H1 (cell line): ENCODE measurements around the gene HTD2. TPM values are rescaled to one million over a fixed set of nuclear protein-coding genes. Genes with fewer than 3 reads are reported as not detected.

ENCODE experiments used
- CTCF ChIA-PET: fragments of 300-600 bp; sonication (Branson Sonifier 250); formaldehyde crosslinking; loops from one replicate; lab custom pipeline; 2021; ENCODE audit not compliant: partially characterized antibody; lab: Charles Lee
- POLR2A ChIA-PET: fragments of 300-600 bp; sonication (Branson Sonifier 250); formaldehyde crosslinking; loops from one replicate; lab custom pipeline; 2021; ENCODE audit warnings: inconsistent platforms; ENCODE audit not compliant: partially characterized antibody; lab: Charles Lee
- DNase-seq, 2 experiments: peaks; one replicate each; pipeline versions ENCODE4 v3.0.0 to v3.0.0-alpha.2; 2010 to 2022; ENCODE audit warnings: low spot score in 2 of 2, low read depth in 1 of 2, mixed read lengths in 1 of 2
- FAIRE-seq: peaks from 2 replicates; lab custom pipeline; 2011; peaks lifted over from hg19 to GRCh38; lab: Jason Lieb, UNC
- H2AFZ ChIP-seq: 2 replicates; pipeline ENCODE4 v1.8.1; 2012; ENCODE audit warnings: low read length, inconsistent platforms
- H2AK5ac ChIP-seq: 2 replicates; pipeline ENCODE4 v1.6.1; 2013; ENCODE audit warnings: low read depth, low read length
- H2BK120ac ChIP-seq: replicated peaks from 2 replicates; pipeline ENCODE3; 2013; ENCODE audit warnings: low read depth, low read length, inconsistent platforms
- H2BK12ac ChIP-seq: 2 replicates; pipeline ENCODE4 v1.6.1; 2013; ENCODE audit warnings: low read depth, low read length
- H2BK15ac ChIP-seq: 2 replicates; pipeline ENCODE4 v1.6.1; 2013; ENCODE audit warnings: low read length
- H2BK20ac ChIP-seq: 2 replicates; pipeline ENCODE4 v1.6.1; 2013; ENCODE audit warnings: low read length
- H2BK5ac ChIP-seq: 2 replicates; pipeline ENCODE4 v1.6.1; 2013; ENCODE audit warnings: low read depth, low read length
- H3K14ac ChIP-seq: 2 replicates; pipeline ENCODE4 v1.6.1; 2013; ENCODE audit warnings: inconsistent platforms; ENCODE audit not compliant: insufficient read length
- H3K18ac ChIP-seq: 2 replicates; pipeline ENCODE4 v1.6.1; 2013; ENCODE audit warnings: low read length; ENCODE audit errors: extremely low read depth
- H3K23ac ChIP-seq: 2 replicates; pipeline ENCODE4 v1.6.1; 2013; ENCODE audit warnings: inconsistent platforms; ENCODE audit not compliant: insufficient read length
- H3K23me2 ChIP-seq: 2 replicates; pipeline ENCODE4 v1.6.1; 2013; ENCODE audit warnings: low read depth, low read length
- H3K27ac ChIP-seq: 2 replicates; pipeline ENCODE4 v1.6.1; 2011; ENCODE audit warnings: low read depth, low read length, inconsistent platforms
- H3K27me3 ChIP-seq, 4 experiments: replicated peaks in 1 of 4; 1 replicate in 1 of 4; 2 replicates in 3 of 4; pipeline versions ENCODE4 v1.6.1 to v1.8.1; 2011 to 2013; ENCODE audit warnings: low read length in 3 of 4, mild to moderate bottlenecking in 3 of 4, inconsistent platforms in 2 of 4, mixed read lengths in 2 of 4, moderate library complexity in 1 of 4; ENCODE audit not compliant: control insufficient read depth in 3 of 4, insufficient read depth in 3 of 4; ENCODE audit errors: extremely low read depth in 1 of 4
- H3K36me3 ChIP-seq, 4 experiments: 2 replicates each; pipeline versions ENCODE4 v1.6.1 to v1.8.1; 2011 to 2013; ENCODE audit warnings: mild to moderate bottlenecking in 4 of 4, low read length in 3 of 4, moderate library complexity in 2 of 4, control low read depth in 1 of 4, inconsistent platforms in 1 of 4; ENCODE audit not compliant: insufficient read depth in 4 of 4, control insufficient read depth in 2 of 4
- H3K4ac ChIP-seq: replicated peaks from 2 replicates; pipeline ENCODE3; 2013; ENCODE audit warnings: low read length, low read depth, mixed read lengths, inconsistent platforms; ENCODE audit not compliant: insufficient read length
- H3K4me1 ChIP-seq, 4 experiments: replicated peaks in 1 of 4; 1 replicate in 1 of 4; 2 replicates in 3 of 4; pipeline versions ENCODE4 v1.6.1 to v1.8.1; 2011 to 2013; ENCODE audit warnings: low read length in 3 of 4, inconsistent platforms in 2 of 4, mixed read lengths in 1 of 4; ENCODE audit not compliant: insufficient read depth in 4 of 4, control insufficient read depth in 3 of 4
- H3K4me2 ChIP-seq, 2 experiments: 2 replicates each; pipeline versions ENCODE4 v1.6.1 to v1.8.1; 2011 to 2013; ENCODE audit warnings: low read depth in 2 of 2, low read length in 2 of 2, control low read depth in 1 of 2, inconsistent platforms in 1 of 2, mild to moderate bottlenecking in 1 of 2; ENCODE audit not compliant: insufficient read depth in 1 of 2
- H3K4me3 ChIP-seq, 4 experiments: fragments of 200-600, 300-600 bp in 1 of 4; sonication (generic), shearing (Covaris generic), sonication (Bioruptor Twin) in 1 of 4; 2 replicates each; pipeline versions ENCODE4 v1.5.1 to v1.8.1; 2011 to 2016; ENCODE audit warnings: low read length in 4 of 4, low read depth in 3 of 4, control low read depth in 2 of 4, inconsistent platforms in 2 of 4, mild to moderate bottlenecking in 2 of 4, mixed read lengths in 1 of 4, moderate library complexity in 1 of 4; ENCODE audit not compliant: insufficient read depth in 2 of 4; ENCODE audit errors: extremely low read depth in 1 of 4
- H3K56ac ChIP-seq: replicated peaks from 2 replicates; pipeline ENCODE3; 2013; ENCODE audit warnings: low read depth, mild to moderate bottlenecking, mixed read lengths, low read length, inconsistent platforms; ENCODE audit not compliant: insufficient read length
- H3K79me1 ChIP-seq: 2 replicates; pipeline ENCODE4 v1.6.1; 2013; ENCODE audit warnings: low read depth, low read length, control low read depth
- H3K79me2 ChIP-seq, 2 experiments: 2 replicates each; pipeline versions ENCODE4 v1.6.1 to v1.8.1; 2012 to 2013; ENCODE audit warnings: low read length in 2 of 2, mild to moderate bottlenecking in 2 of 2, inconsistent platforms in 1 of 2; ENCODE audit not compliant: insufficient read depth in 2 of 2, control insufficient read depth in 1 of 2
- H3K9ac ChIP-seq, 4 experiments: replicated peaks in 1 of 4; 1 replicate in 1 of 4; 2 replicates in 3 of 4; pipeline versions ENCODE4 v1.6.1 to v1.8.1; 2011 to 2013; ENCODE audit warnings: low read depth in 3 of 4, low read length in 3 of 4, control low read depth in 2 of 4, mild to moderate bottlenecking in 2 of 4, moderate library complexity in 2 of 4, inconsistent platforms in 1 of 4; ENCODE audit errors: extremely low read depth in 1 of 4
- H3K9me3 ChIP-seq, 2 experiments: 2 replicates each; pipeline versions ENCODE4 v1.6.1 to v1.8.1; 2012 to 2013; ENCODE audit warnings: mild to moderate bottlenecking in 2 of 2, moderate library complexity in 2 of 2, control low read depth in 1 of 2, inconsistent platforms in 1 of 2, low read depth in 1 of 2, low read length in 1 of 2, mixed read lengths in 1 of 2; ENCODE audit not compliant: insufficient read depth in 2 of 2
- H4K20me1 ChIP-seq, 2 experiments: replicated peaks in 1 of 2; 2 replicates each; pipeline versions ENCODE3 to v1.8.1; 2011 to 2013; ENCODE audit warnings: inconsistent platforms in 2 of 2, low read length in 2 of 2, mild to moderate bottlenecking in 1 of 2; ENCODE audit not compliant: insufficient read depth in 2 of 2, control insufficient read depth in 1 of 2
- H4K5ac ChIP-seq: 2 replicates; pipeline ENCODE4 v1.6.1; 2013; ENCODE audit warnings: low read length, low read depth, mixed read lengths, inconsistent platforms; ENCODE audit not compliant: insufficient read length
- H4K8ac ChIP-seq: 2 replicates; pipeline ENCODE4 v1.8.0; 2013; ENCODE audit warnings: mild to moderate bottlenecking, moderate library complexity, low read length, inconsistent platforms; ENCODE audit not compliant: insufficient read depth; ENCODE audit errors: extremely low read depth
- H4K91ac ChIP-seq: replicated peaks from 2 replicates; pipeline ENCODE3; 2013; ENCODE audit warnings: low read length, mixed read lengths, inconsistent platforms; ENCODE audit not compliant: insufficient read length
- BCL11A ChIP-seq, 2 experiments: IDR thresholded peaks; one replicate each; pipeline ENCODE4 v1.6.1; 2011; ENCODE audit warnings: low read depth in 2 of 2, low read length in 2 of 2, mild to moderate bottlenecking in 2 of 2
- JUND ChIP-seq: IDR thresholded peaks from 2 replicates; pipeline ENCODE4 v1.6.1; 2011; ENCODE audit warnings: mild to moderate bottlenecking, improper control_type of control experiment, low read length
- RBBP5 ChIP-seq: IDR thresholded peaks from 2 replicates; pipeline ENCODE4 v1.7.1; 2012; ENCODE audit warnings: low read depth, mild to moderate bottlenecking, inconsistent platforms, low read length, moderate library complexity, borderline replicate concordance
- TAF7 ChIP-seq: optimal IDR thresholded peaks from 2 replicates; pipeline ENCODE3; 2011; ENCODE audit warnings: low read depth, mild to moderate bottlenecking, inconsistent platforms, low read length, moderate library complexity, borderline replicate concordance
- ZNF274 ChIP-seq: IDR thresholded peaks from 2 replicates; pipeline ENCODE4 v1.7.0; 2012; ENCODE audit warnings: low read length, borderline replicate concordance; ENCODE audit errors: extremely low read depth
- WGBS, 2 experiments: shearing (Covaris generic) in 1 of 2; methylation state at CpG; one replicate each; pipeline versions ENCODE4 v1.1.6 to v1.1.7; 2013 to 2015; ENCODE audit warnings: low lambda C conversion rate in 2 of 2, mixed read lengths in 2 of 2, inconsistent platforms in 1 of 2, low coverage in 1 of 2, missing lambda C conversion rate in 1 of 2; ENCODE audit not compliant: insufficient replicate concordance in 2 of 2, insufficient coverage in 1 of 2, insufficient read length in 1 of 2; ENCODE audit errors: extremely low coverage in 1 of 2, missing lambda C conversion rate in 1 of 2; 5-methylcytosine and 5-hydroxymethylcytosine counted together
- polyA plus RNA-seq, 7 experiments: library from polyadenylated mRNA; depleted of rRNA in 3 of 7; stranded (reverse) in 5 of 7; unstranded in 2 of 7; fragments of >200 nt in 5 of 7; fragments of 200-250 nt in 2 of 7; gene quantifications; 1 replicate in 5 of 7; 2 replicates in 1 of 7; 4 replicates in 1 of 7; pipeline versions ENCODE4 v1.2.1 to v1.2.3, GENCODE V29; 2011 to 2013; ENCODE audit warnings: missing spikeins in 2 of 7, mixed read lengths in 2 of 7
- total RNA-seq: library from RNA; stranded (reverse); fragmentation: NEBNext Ultra II Directional; extraction: Animal tissue kit (Norgen Biotek cat#: 25700); gene quantifications from 2 replicates; pipeline ENCODE4 v1.2.1, GENCODE V29; 2021

Gene HTD2
- total and polyA plus RNA-seq, 2 of the 8 experiments (the other 6 are each of a cell fraction or from before 2014, with no cell fraction given) = 8.8 to 10.8 TPM

- no peak overlapping the region for H2BK15ac ChIP-seq
- H4K5ac ChIP-seq = no peak overlapping the region
- H3K4me2 ChIP-seq = no peak overlapping the region
- H3K23ac ChIP-seq = no peak overlapping the region
- H3K79me2 ChIP-seq = no peaks in the 10 kb centered on the region
- FAIRE-seq = no peak
- no peaks in the 10 kb centered on the region; the same call in 1 of the 2 replicates for H3K23me2 ChIP-seq
- no peaks in the 10 kb centered on the region for H3K79me1 ChIP-seq
- no peak overlapping the region for H3K14ac ChIP-seq
- DNase-seq = no peak
- no peak overlapping the region for H4K8ac ChIP-seq
- no peak overlapping the region for H2BK20ac ChIP-seq
- TF ChIP-seq TAF7 (no peak), ZNF274 (no peak), RBBP5 (no peak), JUND (no peak), BCL11A (IDR thresholded peaks at IDR 0.05; ENCODE audit: low read depth in 2 of 2, low read length in 2 of 2) (no peak)
- H2AK5ac ChIP-seq = no peak overlapping the region
- no peak overlapping the region for H2AFZ ChIP-seq
- H3K27me3 ChIP-seq = no peaks in the 10 kb centered on the region; a peak in 1 of 7 replicates
- no peaks in the 10 kb centered on the region for H3K36me3 ChIP-seq
- CTCF ChIA-PET = interaction anchor here (0.6 to 1.6 kb wide), 3 partner anchors 65 to 120 kb away, joined by 3 to 4 read pairs (median 3); no protein-coding TSS in a partner anchor
- no peak overlapping the region for H2BK120ac ChIP-seq
- H3K56ac ChIP-seq = no peak overlapping the region
- no peak overlapping the region for H3K27ac ChIP-seq
- no peaks in the 10 kb centered on the region for H4K20me1 ChIP-seq
- POLR2A ChIA-PET = interaction anchor here (1.8 kb wide), 1 partner anchor 10 kb away, joined by 6 read pairs; no protein-coding TSS in a partner anchor
- H3K18ac ChIP-seq = no peak overlapping the region
- H3K4me3 ChIP-seq = no peak overlapping the region
- no peak overlapping the region for H2BK12ac ChIP-seq
- WGBS, 2 experiments = 79% methylated on average over 2 of the region's 2 CpGs; no CpG with 5 or more reads in 1 of the 2 experiments
- H3K9me3 ChIP-seq = no peaks in the 10 kb centered on the region
- H3K4ac ChIP-seq = no peak overlapping the region
- H3K4me1 ChIP-seq = no peaks in the 10 kb centered on the region
- no peak overlapping the region for H4K91ac ChIP-seq
- no peak overlapping the region for H3K9ac ChIP-seq
- no peak overlapping the region for H2BK5ac ChIP-seq
These were observed 40.0 kb downstream of the HTD2 start for GRCh38 chr3:58346368-58346767.
